22Rv1 (cell line): ENCODE results near the gene NKIRAS2.

Experiments
- CTCF ChIP-seq: fragments of 450-650 bp; IDR thresholded peaks from 2 replicates; pipeline ENCODE4 v1.5.1; 2017; ENCODE audit warnings: mild to moderate bottlenecking
- ZFX ChIP-seq: fragments of 450-650 bp; IDR thresholded peaks from 2 replicates; pipeline ENCODE4 v1.6.1; 2017; ENCODE audit warnings: antibody characterized with exemption, borderline replicate concordance

- no peak for TF ChIP-seq CTCF
- no peak for TF ChIP-seq ZFX
These were observed 42.8 kb downstream of the NKIRAS2 start for GRCh38 chr17:42062681-42063080.
